Stimulated activated CD4-positive, alpha-beta T cell treated with anti-CD3 and anti-CD28 coated beads, Interleukin-12 subunit alpha, Interleukin-12 subunit beta, amount 100 ng/mL, for 24 hours (primary cell): ENCODE data around the gene DIS3L2.

Experiments
- DNase-seq, 2 experiments: peaks; one replicate each; pipeline ENCODE4 v3.0.0-alpha.2; 2020; ENCODE audit warnings: low read depth in 2 of 2

The DIS3L2 gene

DNA sequence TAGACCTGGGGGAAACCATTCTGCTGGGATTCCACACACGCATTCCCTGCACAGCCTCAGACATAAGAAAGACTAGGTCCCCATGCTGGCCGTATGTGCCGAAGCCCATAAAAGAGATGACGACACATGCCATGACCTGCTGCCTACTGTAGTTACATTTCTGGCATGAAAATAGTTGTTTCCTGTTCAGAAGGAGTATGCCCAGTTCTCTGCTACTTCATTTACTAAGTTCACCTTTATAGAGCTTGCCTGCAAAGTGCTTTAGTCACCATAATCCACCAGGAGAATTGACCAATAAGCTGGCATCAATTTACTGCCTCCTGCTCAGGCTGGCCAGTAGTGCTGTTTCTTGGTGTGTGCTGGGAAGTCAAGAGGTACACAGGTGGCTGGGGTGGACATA, 266.8 kb downstream of the DIS3L2 start:
- DNase-seq: no peak

DNA sequence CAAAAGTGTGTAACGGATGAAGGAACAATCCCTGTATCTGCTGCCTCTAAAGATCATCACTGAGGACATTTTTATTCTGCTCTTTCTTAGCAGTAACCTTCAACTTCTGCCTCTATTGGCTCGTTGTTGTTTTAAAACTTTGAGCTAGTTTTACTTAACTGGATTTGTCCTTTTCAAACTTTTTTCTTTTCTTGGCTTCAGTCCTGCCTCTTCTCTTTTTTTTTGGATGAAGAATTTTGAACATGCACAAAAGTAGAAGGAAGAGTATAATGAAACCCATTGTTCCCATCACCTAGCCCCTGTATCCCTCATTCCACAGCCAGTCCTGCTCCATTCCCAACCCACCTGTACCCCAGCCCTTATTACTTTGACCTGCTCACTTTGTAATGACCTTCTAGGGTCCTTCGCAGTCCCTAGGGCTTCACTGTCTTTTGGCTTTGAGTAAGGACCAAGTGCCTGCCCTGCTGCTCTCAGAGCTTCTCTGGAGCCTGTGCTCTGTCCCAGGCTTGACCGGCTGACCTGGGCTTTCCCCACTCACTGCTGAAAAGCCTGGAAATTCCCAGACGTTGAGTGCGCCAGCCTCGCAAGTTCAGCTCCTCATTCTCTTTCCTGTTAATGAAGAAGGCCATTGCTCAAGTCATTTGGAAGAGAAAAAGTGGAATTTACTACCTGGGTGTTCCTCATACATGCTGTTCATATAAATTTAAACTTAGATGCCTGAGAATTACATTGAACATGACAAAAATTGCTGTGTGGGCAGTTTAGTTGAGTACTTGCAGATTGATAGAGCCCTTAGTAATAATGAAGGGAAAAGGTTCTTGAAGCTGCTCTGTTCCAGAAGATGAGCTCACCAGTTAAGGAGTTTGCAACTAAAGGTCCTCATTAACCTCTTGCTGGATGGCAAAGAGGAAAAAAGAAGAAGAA, 267.7 kb downstream of the DIS3L2 start:
- DNase-seq: no peak

DNA sequence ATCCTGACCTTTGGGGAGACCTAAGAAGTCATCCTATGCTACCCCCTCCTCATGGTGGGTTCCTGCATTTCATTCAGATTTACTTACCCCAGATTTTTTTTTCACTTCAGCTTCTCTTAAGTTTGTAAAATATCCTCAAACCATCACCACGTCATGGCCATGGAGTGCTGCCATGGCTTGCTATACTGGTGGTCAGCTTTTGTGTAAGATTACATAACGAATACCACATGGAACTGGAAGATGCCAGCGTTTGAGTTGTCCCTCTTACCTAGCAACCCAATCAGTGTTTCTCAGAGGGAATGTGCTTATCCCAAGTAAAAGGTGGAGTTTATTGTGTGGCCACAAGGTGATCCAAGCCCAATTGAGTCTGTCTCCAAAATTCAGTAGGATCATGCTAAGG, 268.4 kb downstream of the DIS3L2 start:
- DNase-seq: no peak

DNA sequence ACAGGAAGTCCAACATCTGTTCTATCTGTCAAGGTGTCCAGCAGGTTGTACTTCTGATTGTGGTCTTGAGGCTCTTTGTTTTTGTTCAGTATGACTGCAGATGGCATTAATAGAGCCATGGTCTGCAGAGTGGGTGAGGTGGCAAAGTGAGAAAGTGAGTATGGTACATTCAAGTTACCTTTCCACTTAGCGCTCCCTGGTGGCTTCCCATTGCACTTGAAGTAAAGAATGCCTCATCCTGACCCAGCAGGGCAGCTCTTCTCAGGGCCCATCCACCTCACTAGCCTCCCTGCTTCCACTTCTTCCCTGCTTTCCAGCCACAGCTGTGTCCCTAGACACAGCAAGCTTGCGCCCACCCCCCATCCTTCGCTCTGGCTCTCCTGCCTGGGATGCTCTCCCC, 269.0 kb downstream of the DIS3L2 start:
- DNase-seq: peak in 1 of 2 experiments; percentile 25

DNA sequence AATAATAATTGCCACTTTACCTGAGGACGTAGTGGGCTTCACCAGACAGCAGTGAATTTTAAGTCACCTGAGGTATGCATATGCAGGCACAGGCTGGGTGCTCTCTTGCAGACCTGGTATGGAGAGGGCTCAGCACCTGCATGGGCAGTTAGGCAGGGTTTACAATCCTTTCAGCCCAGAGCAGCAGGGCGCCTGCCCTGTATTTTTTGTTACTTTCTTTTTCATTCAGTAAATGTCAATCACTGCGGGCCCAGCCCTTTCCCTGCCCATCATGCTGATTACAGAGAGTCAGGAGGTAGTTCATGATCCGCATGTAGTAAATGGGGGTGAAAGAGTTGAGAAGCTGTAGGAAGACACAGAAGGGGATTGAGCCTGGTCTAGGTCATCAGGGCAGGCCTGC, 270.0 kb downstream of the DIS3L2 start:
- DNase-seq: no peak

DNA sequence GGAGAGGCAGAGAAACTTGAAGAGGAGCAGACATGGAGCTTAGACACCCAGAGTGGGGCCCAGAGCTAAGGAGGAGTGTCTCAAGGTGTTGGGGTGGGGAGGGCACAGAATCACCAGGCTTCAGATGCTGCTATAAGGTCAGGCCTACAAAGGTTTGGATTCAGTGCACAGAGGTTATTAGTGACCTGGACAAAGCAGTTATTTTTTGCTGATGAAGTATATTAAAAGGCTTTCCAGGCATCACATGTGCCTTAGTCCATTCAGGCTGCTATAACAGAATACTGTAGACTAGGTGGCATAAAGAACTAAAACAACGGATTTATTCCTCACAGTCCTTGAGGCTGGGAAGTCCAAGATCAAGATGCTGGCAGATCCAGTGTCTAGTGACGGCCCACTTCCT, 271.4 kb downstream of the DIS3L2 start:
- no peak for DNase-seq

DNA sequence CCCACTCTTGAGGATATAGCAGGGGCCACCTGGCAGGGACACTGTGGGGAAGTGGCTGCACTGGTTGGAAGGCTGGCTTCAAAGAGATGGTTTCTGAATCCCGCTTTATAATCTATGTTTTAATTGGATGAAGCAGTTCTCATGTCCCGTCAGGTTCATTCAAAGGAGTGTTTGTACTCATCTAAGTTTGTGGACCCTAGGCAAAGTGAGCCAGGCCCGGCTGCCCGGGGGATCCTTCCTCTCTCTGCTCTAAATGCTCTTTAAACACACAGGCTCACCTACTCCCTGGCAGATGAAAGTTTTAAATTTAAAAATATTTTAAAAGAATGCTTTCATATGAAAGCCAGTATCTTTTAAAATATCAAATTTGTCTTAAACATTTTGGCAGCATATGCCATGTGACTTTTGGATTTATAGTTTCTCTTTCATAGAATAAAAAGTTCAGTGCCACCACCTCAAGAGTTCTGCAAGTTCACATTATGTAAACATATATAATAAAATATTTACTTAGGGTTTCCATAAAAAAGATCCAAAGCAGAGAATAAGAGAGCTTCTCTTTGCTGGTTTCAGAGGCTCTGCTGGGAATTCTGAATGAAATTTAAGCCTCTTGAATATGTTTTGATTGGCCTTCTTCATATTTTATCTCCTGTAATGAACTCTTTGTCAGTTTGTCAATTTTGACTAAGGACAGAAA, 273.6 kb downstream of the DIS3L2 start:
- no peak for DNase-seq

DNA sequence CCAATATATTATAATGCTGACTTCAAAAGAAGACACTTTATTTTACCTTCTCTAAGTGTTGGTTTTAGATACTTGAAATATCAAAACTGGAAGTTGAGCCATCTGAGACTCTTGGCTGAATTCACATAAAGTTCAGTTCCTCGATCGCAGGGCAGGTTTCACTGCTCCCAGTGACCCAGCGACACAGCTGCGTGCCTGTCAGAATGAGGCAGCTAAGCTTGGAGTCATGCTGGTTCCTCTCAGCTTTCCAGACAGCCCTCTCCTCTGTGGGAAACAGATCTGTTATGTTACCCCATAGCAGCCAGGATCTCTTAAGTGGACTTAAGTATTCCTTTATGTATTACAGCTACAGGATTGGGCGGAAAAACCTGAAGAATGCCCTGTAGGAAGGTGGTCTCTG, 274.2 kb downstream of the DIS3L2 start:
- no peak for DNase-seq

DNA sequence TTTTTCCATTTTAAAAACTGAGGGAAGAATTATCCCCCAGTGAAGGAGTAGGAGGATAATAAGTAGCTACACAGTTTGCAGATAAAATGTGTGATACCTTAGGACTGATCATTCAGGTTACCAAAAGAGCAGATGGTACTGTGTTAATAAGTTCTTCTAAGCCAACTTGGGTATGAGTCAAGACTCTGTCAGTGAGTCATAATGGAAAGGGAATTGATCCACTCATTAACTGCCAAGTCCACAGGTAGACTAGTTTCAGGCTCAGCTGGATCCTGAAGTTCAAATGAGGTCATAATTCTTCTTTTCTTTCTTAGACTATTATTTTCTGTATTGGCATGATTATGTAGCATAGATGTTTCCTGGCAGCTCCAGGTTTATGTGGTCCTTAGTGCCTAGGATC, 274.7 kb downstream of the DIS3L2 start:
- no peak for DNase-seq

DNA sequence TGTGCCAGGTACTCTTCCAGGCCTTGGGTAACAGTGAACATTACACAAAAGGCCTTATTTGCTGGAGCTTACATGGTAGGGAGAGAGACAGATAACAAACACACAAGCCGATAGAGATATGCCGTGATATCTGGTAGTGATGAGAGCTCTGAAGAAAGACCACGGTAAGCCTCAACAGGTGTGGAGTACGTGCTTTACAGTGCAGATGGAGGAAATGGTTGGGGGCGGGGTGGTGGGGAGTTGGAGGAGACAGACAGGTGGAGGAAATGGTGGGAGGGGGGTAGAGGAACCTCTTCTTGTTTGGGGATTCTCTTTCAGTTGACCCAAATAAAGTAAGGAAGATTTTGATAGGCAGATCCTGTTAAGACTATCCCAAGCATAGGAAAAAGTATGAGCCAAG, 276.0 kb downstream of the DIS3L2 start:
- DNase-seq: no peak

DNA sequence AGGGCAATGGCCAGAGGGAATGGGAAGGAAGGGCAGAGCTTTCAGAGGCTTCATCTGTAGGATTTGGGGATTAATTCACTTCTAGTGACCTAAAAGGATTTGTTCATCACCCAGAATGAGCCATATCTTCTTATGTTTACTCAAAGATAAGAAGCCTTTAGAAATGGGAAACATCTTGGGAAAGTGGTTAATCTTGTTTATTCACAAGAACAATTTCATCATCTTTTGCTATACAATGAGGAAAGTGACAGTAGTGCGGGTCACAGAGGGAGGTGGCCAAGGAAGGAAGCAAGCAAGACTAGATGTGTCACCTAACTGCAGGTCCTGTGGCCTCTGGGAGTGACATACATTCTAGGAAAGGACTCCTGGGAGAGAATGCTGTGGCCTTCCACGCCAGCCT, 276.6 kb downstream of the DIS3L2 start:
- DNase-seq: no peak

DNA sequence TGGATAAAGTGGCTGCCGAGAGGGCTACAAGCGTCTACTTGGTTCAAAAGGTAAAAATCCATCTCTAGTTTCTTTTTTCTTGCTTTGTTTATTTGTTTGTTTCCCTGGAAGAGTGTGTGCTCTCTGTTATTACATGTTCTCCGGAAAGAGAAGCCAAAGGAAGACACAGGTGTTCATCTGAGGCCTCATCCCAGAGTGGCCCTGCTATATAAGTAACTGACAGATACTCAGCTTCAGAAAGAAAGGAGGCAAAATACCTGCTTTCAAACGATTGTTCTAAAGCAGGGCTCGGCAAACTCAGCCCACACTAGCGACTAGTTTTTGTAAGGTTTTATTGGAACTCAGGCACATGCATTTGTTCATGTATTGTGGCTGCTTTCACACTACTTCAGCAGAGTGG, 277.1 kb downstream of the DIS3L2 start:
- DNase-seq: no peak

DNA sequence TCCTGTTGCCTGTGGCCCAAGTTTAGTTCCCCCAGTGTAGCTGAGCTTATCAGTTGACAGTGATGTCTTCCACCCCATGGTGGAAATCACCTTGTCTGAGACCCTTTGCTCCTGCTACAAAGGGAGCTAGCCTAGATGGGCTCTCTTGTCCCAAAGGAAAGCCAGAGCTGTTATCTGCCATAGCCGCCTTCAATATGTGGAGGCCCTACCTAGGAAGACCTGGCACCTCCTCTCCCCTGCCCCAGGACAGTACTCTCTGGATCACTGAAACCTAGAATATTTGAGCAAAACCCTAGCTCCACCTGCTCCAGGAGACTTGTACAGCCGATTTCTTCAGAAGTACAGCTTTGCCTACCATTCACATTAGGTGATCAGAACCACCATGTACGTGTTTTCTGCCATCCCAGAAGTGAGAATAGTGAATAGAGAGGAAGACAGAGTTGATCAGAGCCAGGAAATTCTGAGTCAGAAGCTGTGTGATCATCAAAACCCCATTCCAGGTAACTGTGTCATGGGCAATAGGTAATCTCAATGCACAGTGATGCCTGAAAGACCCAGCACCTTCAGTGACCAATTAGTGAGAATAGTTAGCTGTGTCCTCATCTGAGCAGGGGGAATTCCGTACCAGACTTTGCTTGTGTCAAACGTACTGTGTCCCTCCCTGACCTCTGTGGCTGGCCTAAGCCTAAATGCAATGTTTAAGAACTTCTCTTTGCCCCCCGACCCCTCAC, 278.6 kb downstream of the DIS3L2 start:
- peak in 1 of 2 experiments; percentile 11 for DNase-seq

DNA sequence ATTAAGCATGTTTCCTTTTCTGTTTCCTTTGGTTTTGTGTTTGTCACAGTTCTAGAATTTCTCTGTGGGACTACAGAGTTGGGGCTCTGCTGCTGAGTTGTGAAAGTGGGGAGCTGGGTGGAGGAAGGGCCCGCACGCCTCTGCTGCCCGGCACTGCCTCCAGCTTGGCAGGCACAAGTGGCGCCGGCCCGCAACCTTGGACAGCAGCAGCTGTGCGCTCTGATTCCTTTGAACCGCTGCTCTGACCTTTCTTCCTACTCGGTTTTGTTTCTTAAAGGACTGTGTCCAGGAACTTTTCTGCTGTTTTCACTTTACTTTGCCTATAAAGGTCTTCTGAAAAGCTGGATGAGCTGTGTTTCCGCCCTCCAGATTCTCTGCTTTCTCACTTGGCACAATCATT, 279.4 kb downstream of the DIS3L2 start:
- DNase-seq: no peak

DNA sequence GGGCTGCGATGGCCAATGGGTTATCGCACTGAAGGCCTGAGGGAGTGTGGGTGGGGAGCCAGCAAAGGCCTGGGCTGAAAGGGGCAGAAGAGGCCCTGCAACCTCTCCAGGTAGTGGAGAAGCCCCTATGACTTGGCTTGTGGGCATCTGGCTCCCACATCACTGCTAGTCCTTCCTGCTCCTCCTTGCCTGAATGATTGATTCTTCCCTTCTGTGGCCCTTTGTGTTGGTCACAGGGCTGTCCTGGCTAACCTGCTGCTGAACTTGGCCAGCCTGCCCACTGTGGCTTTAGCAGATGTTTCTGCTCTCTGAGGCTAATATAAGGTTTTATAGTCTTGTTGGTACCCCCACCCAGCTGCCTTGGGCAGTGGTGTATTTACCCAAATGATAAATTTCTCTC, 280.8 kb downstream of the DIS3L2 start:
- no peak for DNase-seq

DNA sequence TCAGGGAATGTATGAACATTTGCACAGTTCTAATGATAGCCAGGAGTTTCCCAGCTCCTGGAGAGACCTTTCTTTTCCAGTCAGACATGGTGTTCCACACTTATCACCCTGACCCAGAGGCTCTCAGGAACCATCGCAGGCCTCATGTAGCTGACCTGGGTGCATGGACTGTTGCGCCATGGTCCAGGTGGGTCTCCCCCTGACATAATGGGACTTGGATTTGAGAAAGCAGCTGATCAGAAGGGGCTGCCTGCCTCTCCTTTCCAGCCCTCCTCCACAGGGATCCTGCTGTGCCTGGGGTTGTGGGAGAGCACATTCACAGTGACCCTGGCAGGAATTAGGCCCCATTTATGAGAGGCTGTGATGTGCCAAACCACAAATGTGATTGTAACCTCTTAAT, 283.6 kb downstream of the DIS3L2 start:
- DNase-seq: no peak

DNA sequence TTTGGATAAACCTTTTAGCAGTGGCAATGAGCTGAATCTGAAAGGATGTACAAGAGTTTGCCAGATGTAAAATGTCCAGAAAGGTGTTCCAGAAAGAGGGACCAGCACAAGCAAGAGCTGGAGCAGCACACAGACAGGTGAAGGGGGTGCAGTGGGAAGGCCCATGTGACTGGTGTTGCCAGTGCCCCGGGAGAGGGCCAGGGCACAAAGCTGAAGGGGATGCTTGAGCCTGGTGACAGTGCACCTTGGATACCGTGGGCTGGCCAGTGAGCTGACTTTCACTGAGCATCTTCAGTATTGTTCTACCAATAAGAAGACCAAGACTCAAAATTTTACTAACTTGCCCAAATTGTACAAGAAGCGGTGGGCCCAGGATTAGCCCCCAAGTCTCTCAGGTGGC, 284.7 kb downstream of the DIS3L2 start:
- no peak for DNase-seq

DNA sequence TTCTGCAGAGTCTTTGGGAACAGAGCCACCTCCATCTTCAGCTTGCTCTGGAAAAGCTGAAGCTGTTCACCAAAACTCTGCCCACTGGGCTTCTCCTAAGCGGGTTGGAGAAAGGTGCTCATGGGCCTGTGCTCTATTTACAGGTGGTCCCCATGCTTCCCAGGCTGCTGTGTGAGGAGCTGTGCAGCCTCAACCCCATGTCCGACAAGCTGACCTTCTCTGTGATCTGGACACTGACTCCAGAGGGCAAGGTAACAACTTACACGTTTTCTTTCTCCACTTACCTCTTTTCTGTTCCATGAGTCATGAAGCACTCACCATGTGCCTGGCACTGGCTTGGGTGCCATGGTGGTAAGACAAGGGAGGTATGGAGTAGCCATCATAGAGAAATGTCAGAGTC, 287.6 kb downstream of the DIS3L2 start:
- DNase-seq: no peak

DNA sequence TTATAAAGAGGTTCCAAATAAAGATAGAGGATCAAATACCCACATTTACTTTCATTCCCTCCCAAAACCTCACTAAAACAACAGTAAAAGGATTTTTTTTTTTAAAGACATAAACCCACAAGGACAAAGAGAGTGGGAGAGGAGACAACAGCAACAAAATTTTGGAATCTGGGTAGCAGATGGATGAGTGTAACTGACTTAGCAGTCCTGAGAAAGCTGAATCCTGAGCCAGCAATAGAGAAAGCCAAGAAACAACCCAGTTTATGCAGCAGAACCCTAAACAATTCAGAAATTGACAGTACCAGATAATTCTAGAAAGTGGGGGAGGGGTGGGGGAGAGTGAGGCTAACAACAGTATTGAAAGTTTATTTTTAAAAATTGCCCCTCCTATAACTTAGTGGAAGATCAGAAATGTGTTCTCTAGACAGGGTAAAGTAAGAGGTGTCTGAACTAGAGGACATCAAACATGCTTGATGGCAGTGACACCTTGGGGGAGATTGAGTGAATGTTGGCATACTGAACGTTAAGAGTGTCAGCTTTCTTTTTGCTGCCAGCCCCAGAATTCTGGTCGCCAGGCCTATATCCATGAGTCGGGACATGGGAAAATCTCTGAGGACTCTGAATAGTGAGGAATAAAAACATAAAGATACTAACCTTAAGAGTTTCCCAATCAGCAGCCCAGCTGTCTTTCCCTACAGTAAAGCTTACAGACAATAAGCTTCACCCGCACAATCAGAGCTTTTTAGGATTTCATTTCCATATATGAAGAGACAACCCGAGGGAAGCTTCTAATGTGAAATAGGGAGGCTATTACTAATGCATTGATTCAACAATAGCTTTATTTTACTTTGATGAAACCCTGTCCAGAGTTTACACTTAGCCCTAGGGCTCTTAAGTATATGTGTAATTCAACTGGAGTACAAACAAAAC, 289.0 kb downstream of the DIS3L2 start:
- DNase-seq: no peak

DNA sequence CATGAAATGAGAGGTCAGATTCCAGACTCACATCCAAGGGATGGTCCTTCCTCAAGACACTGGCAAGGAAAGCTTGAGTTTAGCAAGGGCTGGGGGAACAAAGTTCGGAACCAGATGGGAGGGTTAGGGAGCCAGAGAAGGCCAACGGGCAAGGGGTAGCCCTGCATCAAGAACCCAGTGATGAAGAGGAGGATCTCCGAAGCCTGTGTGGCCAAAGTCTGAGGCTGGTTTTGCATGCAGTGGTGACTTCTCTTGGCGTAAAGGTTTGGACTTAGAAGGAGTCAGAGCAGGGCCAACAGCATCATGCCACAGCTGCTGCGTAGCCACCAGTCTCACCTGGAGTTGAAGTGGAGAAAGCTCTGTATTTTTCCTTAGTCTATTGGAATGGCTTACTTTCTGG, 293.5 kb downstream of the DIS3L2 start:
- no peak for DNase-seq

DNA sequence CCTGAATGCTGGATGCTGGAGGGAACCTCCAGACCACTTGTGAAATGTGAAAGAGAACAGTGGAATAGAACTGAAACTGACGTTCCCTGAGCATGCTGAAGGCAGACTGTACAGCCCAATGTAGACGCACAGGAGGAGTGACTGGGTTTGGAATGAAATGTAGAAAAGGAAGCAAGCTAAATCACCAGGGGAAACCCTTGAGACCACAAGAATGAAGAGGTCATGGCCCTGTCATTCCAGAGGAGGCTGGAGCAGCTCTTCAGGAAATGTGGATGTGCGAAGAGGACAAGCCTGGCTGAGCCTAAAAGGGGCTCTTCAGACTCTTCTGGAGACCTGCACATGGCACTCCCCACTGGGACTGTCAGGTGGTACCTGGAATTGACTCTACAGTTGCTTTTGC, 298.6 kb downstream of the DIS3L2 start:
- DNase-seq: no peak

DNA sequence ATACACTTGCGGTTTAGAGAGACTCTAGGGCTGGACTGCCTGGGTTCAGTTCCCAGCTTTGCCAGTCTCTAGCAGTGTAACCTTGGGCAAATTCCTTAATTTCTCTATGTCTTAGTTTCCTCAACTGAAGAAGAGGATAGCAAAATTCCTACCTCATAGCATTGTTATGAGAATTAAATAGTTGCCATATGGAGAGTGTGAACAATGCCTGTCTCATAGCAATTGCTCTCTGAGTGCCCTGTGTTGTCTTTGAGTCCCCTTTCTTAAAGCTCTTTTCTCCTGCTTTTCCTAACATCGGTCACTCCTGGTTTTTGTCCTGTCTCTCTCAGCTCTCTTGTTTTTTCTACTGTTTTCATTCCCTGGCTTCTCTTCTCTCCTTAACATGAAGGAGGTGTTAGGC, 300.3 kb downstream of the DIS3L2 start:
- DNase-seq: no peak
